NCI-H2171 treated with DMSO at 0.1 percent for 48 hours (cell line): Measurements from ENCODE around the gene ATOH8.
"Not testable (repeated sequence)": the region's sequence is repeated elsewhere in the genome, so short reads cannot be mapped to it uniquely, and the experiment has no call there.

Experiments
- DNase-seq: peaks from one replicate; lab custom pipeline; 2025; lab: John Stamatoyannopoulos, UW

ATOH8 gene

GRCh38 chr2:85828725-85829124 lies 74.9 kb downstream of the ATOH8 start:
- no peak for DNase-seq

GRCh38 chr2:85829394-85829793 lies 75.6 kb downstream of the ATOH8 start:
- DNase-seq, result not testable (repeated sequence)

DNA sequence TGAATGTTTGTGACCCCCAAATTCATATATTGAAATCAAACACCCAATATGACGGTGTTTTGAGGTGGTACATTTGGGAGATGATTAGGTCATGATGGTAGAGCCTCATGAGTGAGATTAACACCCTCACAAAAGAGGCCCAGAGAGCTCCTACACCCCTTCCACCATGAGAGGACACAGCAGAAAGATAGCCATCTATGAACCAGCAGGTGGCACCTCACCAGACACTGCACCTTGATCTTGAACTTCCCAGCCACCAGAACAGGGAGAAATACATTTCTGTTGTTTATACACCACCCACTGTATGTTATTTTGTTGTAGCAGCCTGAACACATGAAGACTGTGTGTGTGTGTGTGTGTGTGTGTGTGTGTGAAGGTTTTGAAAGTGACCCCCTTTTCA lies 76.9 kb downstream of the ATOH8 start:
- no peak for DNase-seq

DNA sequence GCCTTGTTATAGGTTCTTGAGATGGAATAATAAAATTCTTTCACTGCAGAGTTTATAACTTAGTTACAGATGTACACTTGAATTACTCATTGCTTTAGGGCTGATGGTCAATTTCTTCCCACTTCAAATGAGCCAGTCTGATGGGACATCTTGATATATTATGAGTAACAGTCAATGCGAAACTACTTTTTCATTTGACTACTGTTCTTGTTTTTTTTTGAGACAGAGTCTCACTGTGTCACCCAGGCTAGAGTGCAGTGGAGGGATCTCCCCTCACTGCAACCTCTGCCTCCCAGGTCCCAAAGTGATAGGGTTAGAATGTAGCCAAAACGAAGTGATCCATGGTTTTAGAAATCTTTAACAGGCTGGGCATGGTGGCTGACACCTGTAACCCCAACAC lies 77.9 kb downstream of the ATOH8 start:
- DNase-seq, result no peak

DNA sequence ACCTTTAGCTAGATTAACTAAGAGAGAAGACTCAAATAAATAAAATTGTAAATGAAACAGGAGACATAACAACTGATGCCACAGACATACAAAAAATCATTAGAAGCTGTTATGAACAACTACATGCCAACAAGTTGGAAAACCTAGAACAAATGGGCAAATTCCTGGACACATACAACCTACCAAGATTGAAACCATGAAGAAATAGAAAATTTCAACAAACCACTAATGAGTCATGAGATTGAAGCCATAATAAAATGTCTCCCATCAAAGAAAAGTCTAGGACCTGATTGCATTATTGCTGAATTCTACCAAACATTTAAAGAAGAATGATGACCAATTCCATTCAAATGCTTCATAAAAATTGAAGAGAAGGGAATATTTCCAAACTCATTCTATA lies 80.7 kb downstream of the ATOH8 start:
- no peak for DNase-seq
